8988T (cell line): ENCODE measurements around the gene CRTC1.
"Not testable (repeated sequence)": the region's sequence is repeated elsewhere in the genome, so short reads cannot be mapped to it uniquely, and the experiment has no call there.

Experiments
- DNase-seq: peaks from one replicate; pipeline ENCODE4 v3.0.0; 2011

CRTC1 gene

DNA sequence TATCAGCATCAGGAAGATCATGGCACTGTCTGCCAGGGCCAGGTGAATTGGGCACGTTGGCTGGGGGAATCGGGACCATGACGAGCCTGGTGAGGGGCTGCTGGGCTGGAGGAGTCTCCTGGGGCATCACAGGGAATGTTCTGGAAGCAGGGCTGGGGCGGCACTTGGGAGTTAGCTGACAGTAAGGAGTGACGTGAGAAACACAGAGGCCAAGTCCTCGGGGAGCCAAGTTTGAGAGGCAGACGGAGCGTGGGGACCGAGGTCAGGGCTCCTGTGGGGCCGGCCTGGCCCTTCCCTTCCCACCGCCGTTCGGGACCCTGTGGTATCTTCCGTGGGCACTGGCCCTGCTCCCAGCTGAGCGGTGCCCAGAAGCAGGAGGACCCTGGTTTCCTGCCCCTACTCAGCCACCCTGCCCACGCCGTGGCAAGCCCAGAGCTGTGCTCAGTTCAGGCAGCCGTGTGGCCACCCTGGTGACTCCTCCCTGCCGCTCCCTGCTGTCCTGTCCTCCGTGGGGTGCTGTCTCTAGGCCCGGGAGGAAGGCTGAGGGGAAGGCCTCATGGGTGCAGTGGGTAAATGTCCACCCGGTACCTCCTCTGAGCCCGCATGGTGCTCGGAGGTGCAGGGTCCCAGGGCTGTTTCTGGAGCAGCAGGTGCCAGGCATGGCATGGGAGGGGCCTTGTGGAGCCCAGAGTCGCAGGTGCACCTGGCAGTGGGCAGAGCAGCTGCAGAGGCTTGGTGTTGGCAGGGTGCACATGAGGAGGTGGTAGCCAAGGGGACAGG, 25.2 kb downstream of the CRTC1 start:
- DNase-seq: no peak

DNA sequence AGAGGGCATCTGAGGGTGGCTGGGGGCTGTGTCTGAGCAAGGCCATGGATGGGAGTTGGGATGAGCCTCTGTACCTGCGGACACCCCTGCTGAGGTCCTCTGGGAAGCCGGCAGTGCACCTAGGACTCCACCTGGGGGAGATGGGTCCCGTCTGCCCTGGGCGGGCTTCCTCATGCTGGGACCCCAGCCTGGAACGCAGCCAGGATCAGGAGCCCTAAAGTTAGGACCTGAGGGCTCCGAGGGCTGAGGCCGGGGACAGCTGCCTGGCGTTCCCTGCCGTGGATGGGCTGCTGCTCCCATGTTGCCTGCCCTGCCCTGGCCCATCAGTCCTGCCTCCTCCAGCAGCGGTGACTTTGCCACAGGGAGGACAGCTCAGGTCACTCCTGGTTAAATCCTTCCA, 26.1 kb downstream of the CRTC1 start:
- no peak for DNase-seq

DNA sequence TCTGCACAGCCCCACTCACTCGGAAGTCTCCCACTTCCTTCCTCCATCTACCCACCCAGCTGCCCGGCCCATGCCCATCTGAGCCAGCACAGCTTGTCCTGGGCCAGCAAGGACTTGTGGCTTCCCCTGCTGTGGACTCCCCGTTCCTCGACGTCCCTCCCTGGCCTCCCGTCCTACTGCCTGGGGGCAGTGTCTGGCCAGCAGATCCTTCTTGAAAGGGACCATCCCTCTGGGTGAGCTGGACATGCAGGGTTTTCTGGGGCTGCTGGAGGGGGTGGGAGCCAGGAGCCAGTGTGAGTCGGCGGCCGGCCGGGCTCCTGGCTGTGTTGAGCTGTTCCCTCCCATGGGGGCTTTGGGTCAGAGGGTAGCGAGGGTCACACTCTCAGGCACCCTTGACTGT, 26.7 kb downstream of the CRTC1 start:
- DNase-seq: no peak

DNA sequence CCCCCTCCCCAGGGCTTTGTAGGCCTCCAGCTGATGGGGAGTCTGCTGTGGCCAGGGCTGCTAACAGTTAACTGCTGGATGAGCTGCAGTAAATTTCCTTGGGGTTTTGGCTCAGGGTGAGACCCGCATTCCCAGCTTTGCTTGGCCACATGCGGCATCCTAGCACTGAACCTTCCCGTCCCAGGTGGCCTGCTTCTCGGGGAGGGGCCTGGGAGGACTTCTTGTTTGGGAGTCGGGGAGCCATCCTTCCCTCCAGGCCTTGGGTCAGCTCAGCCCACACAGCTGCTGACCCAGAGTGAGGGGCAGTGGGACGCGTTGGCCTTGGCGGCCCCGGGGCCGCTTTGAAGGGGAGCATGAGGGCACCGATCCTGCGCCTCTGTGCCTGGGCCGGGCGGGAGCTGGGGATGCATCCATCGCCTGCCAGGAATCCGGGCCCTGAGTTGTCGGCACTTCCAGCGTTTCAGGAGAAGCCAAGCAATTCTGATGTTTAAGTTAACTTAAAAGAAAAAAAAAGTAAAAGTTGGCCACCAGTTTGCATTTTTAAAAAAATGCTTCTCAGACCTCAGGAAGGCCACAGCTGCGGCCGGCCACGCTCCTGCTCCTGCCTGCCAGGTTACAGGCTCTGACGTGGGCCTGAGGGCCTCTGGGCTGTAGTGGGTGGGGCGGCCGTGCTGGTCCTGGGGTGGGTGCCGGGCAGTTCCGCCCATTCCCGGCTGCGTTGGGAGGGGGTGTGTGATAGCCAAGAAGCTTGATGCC, 27.7 kb downstream of the CRTC1 start:
- DNase-seq: no peak

DNA sequence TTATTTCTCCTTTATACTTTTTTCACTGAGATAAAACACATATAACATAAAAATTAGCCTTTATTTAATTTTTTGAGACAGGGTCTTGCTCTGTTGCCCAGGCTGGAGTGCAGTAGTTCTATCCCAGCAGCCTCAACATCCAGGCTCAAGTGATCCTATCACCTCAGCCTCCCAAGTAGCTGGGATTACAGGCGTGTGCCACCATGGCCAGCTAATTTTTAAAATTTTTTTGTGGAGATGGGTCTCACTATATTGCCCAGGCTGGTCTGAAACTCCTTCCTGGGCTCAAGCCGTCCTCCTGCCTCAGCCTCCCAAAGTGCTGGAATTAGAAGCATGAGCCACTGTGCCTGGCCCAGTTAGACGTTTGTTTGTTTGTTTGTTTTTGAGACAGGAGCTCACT, 28.4 kb downstream of the CRTC1 start:
- no peak for DNase-seq

GRCh38 chr19:18712981-18713380, 29.5 kb downstream of the CRTC1 start:
- DNase-seq: no peak

GRCh38 chr19:18713550-18714117, 30.2 kb downstream of the CRTC1 start:
- DNase-seq: no peak

- DNase-seq: no peak
Measured at GRCh38 chr19:18715416-18715815, 31.9 kb downstream of the CRTC1 start.

GRCh38 chr19:18716857-18717256, 33.4 kb downstream of the CRTC1 start:
- no peak for DNase-seq

- no peak for DNase-seq
Measured at GRCh38 chr19:18717601-18718000, 34.1 kb downstream of the CRTC1 start.

DNA sequence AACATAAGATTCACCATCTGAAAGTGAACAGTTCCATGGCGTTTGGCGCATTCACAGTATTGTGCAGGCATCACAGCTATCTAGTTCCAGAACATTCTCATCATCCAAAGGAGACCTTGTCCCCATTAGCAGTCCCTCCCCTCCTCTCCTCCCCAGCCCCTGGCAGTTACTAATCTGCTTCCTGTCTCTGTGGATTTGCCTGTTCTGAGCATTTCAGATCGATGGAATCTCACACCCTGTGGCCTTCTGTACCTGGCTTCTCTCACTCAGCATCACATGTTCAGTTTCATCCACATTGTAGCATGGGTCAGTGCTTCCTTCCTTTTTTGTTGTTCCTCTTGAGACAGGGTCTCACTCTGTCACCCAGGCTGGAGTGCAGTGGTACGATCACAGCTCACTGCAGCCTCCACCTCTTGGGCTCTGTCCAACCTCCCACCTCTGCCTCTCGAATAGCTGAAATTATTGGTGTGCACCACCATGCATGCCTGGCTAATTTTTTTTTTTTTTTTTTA, 34.6 kb downstream of the CRTC1 start:
- DNase-seq: no peak

DNA sequence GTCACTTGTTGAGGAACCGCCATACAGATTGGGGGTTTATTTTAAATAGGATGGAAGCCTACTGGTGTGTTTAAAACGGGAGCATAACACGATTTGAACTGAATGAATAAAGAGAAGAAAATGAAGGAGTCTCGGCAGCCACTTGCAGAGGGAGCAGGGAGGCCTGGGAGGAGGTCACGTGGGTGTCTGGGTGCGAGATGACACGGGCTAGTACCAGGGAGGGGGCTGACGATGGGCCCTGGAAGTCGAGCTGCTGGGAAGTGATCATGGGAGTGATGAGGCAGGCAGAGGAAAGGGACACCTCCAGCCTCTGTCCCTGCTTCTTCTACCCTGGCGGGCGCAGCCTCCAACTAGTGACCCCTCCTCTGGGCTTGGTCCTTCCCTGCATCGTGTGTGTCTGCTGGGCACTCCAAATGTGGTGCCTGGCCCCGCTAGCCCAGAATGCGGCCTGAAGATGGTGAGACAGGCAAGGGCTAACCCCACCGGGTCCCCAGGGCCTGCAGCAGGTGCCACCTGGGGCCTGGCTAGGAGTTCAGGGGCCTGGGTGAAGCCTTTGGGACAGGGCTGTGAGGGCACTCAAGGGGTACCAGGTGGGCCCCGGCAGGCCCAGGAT, 35.5 kb downstream of the CRTC1 start:
- no peak for DNase-seq

GRCh38 chr19:18719541-18719940, 36.1 kb downstream of the CRTC1 start:
- no peak for DNase-seq

DNA sequence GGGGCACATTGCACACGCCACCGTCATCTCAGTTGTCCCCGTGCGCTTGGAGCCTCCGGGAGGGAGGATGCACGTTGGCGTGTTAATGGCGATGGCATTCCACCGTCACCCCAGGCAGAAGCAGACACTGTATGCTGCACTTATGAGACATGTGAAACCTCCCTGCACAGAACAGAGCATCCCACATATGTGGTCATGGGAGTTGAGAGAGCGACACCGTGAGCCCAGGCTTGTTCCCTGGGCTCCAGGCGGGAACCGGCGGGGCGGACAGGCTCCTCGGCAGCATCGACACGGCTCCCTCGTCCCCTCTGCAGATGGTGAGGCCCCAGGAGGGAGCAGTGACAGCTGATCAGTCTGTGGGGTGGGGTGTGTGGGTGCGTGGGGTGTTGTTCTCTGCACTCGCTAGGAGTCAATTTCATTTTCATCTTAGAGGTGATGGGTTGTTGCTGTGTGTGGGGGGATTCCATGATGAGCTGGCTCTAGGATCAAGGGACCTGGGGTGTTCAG, 40.4 kb downstream of the CRTC1 start:
- DNase-seq: no peak

DNA sequence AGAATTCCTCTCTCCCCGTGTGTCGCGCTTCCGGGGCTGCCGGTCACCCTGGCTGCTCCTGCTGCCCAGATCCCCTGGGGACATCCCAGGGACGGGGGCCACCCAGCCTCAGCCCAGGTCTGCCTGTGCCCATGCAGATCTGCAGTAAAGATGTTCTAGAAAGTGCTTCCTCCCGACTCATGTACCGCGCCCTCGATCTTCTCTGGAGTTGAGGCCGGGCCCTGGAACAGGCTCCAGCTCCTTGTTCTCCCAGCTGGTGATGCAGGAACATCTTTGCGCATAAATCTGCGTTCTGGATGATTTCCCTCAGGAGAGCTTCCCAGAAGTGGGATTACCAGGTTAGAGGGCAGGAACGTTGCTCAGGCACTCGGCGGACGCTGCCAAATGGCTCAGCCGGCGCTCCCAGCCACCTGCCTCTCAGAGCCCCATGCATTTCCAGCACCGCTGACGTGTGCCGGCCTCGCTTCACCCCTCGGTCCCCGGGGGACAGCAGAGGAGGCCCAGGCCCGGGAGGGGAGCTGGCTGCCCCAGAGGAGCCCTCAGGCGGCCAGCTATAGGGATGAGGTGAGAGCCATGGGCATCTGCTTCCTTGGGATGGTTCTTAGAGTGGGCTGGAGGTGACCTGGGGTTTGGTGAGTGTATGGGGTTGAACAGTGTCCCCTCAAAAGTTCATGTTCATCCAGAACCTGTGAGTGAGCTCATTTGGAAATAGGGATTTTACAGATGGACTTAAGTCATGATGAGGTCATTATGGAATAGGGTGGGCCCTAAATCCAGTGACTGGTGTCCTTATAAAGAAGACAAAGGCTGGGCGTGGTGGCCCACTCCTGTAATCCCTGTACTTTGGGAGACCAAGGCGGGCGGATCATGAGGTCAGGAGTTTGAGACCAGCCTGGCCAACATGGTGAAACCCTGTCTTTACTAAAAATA, 42.6 kb downstream of the CRTC1 start:
- DNase-seq: no peak

GRCh38 chr19:18726846-18727245, 43.4 kb downstream of the CRTC1 start:
- no peak for DNase-seq

- DNase-seq: not testable (repeated sequence)
Measured at GRCh38 chr19:18727602-18728001, 44.1 kb downstream of the CRTC1 start.

GRCh38 chr19:18729933-18730530, 46.6 kb downstream of the CRTC1 start:
- no peak for DNase-seq

GRCh38 chr19:18730885-18731513, 47.5 kb downstream of the CRTC1 start:
- no peak for DNase-seq

- DNase-seq: no peak
Measured at GRCh38 chr19:18731562-18732008, 48.1 kb downstream of the CRTC1 start.

- no peak for DNase-seq
Measured at GRCh38 chr19:18733196-18733647, 49.7 kb downstream of the CRTC1 start.
